Lower leg skin (tissue), 4 donors: ENCODE measurements around the gene GPATCH2L. TPM values are rescaled to one million over a fixed set of nuclear protein-coding genes. Genes with fewer than 3 reads are reported as not detected.

ENCODE experiments used
- DNase-seq, 2 donors: peaks; one replicate each; pipeline ENCODE4 v3.0.0-alpha.2; 2019; ENCODE audit warnings: low spot score in 2 of 2
- H3K4me3 ChIP-seq: fragments of 200-600 bp; sonication (generic); 2 replicates; pipeline ENCODE4 v1.5.1; 2017; ENCODE audit warnings: mild to moderate bottlenecking, low read depth; ENCODE audit not compliant: poor library complexity, severe bottlenecking
- POLR2A ChIP-seq, 2 donors: fragments of 450-650 bp; IDR thresholded peaks; one replicate each; pipeline ENCODE4 v1.6.1; 2016 to 2017; ENCODE audit warnings: antibody characterized with exemption in 2 of 2, mild to moderate bottlenecking in 1 of 2, moderate library complexity in 1 of 2
- WGBS, 2 donors: methylation state at CpG; one replicate each; pipeline ENCODE4 v1.1.5; 2018; 5-methylcytosine and 5-hydroxymethylcytosine counted together
- intact Hi-C: fragments of 100-400 bp; cut with DNase I; formaldehyde crosslinking; loops from one replicate; pipeline ENCODE4 v1.15.0; 2023; ENCODE audit warnings: low total_unique reads
- total RNA-seq, 4 donors: library from RNA; depleted of rRNA; stranded (reverse); fragments of >200 nt; gene quantifications; one replicate each; pipeline ENCODE4 v1.1.0, GENCODE V29; 2016
- TF ChIP-seq, protein P1 (sequence below), 3 donors: fragments of 450-650 bp; IDR thresholded peaks; one replicate each; pipeline ENCODE4 v1.5.1; 2016; ENCODE audit warnings: antibody characterized with exemption in 3 of 3, mild to moderate bottlenecking in 3 of 3, moderate library complexity in 2 of 3

GPATCH2L gene
- total RNA-seq, 4 donors from 2014 or later, result 27.7 to 62.1 (median 33.0) TPM

GRCh38 chr14:76113691-76114090, 38.0 kb upstream of the GPATCH2L start:
- TF ChIP-seq, protein P1, sequence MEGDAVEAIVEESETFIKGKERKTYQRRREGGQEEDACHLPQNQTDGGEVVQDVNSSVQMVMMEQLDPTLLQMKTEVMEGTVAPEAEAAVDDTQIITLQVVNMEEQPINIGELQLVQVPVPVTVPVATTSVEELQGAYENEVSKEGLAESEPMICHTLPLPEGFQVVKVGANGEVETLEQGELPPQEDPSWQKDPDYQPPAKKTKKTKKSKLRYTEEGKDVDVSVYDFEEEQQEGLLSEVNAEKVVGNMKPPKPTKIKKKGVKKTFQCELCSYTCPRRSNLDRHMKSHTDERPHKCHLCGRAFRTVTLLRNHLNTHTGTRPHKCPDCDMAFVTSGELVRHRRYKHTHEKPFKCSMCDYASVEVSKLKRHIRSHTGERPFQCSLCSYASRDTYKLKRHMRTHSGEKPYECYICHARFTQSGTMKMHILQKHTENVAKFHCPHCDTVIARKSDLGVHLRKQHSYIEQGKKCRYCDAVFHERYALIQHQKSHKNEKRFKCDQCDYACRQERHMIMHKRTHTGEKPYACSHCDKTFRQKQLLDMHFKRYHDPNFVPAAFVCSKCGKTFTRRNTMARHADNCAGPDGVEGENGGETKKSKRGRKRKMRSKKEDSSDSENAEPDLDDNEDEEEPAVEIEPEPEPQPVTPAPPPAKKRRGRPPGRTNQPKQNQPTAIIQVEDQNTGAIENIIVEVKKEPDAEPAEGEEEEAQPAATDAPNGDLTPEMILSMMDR (IDR thresholded peaks at IDR 0.05), result no peak
- no peak for TF ChIP-seq POLR2A (IDR thresholded peaks at IDR 0.05)
- no peak overlapping the region for H3K4me3 ChIP-seq
- intact Hi-C loops, result no loop called here
- DNase-seq, result no peak
- WGBS, 2 donors, result 61 to 62% methylated on average over 8 of the region's 8 CpGs

GRCh38 chr14:76115010-76115422, 36.7 kb upstream of the GPATCH2L start:
- WGBS, 2 donors, result 78 to 79% methylated on average over 2 of the region's 2 CpGs
- DNase-seq, result no peak
- no peak for TF ChIP-seq POLR2A (IDR thresholded peaks at IDR 0.05)
- TF ChIP-seq, protein P1 (IDR thresholded peaks at IDR 0.05), result no peak
- intact Hi-C loops, result no loop called here
- H3K4me3 ChIP-seq, result no peak overlapping the region

DNA sequence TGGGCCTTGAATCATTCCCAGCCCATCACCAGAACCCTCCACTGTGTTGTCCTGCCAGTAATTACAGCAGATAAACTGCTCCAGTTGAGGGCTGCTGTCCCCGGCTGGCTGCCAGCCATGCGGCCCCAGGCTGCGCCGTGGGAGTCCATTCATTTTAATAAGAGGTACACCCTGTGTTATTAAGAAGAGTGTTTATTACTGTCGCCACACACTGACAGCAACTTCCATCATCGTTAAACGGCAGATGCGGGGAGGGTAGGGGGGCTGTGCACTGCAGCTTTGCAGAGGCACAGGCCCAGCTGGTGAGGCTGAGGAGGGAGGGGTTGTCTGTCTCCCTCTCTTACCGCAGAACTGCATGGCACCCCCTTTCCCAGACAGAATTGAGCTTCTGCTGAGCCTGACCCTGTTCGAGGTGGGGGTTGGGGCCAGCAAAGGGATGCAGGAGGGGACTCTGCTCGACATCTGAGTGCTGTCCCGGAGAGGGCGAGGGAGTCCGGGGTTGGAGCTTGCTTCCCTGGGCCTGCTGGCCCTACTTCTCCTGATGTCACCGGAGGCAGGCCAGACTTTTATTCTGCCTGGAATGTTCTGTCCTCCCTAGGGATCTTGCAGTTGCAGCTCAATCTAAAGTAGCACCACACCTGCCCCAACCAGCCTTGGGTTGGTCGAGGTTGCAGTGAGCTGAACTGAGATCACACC, 33.8 kb upstream of the GPATCH2L start:
- no peak for DNase-seq
- intact Hi-C loops, result no loop called here
- TF ChIP-seq, protein P1 (IDR thresholded peaks at IDR 0.05), result no peak
- no peak for TF ChIP-seq POLR2A (IDR thresholded peaks at IDR 0.05)
- 39 to 46% methylated on average over 15 to 16 of the region's 16 CpGs for WGBS, 2 donors
- H3K4me3 ChIP-seq, result no peak overlapping the region

DNA sequence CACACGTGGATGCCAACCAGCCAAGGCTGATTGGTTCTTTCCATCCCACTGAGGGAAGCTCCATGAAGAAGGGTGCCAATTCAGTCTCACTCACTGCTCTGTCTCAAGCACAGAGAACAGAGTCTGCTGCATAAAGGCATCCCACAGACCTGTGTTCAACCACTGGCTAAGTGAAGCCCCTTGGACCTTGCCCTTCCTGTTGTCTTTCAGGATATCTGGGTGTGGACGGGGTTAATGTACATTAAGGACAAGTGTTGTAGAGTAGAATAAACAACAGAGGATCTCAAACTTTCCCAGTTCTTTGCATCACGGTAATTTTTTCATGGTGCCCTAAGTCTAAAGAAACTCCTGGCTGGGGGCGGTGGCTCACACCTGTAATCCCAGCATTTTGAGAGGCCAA, 33.1 kb upstream of the GPATCH2L start:
- WGBS, 2 donors, result 81 to 83% methylated on average over 4 of the region's 4 CpGs
- H3K4me3 ChIP-seq, result no peak overlapping the region
- intact Hi-C loops, result no loop called here
- no peak for TF ChIP-seq POLR2A (IDR thresholded peaks at IDR 0.05)
- TF ChIP-seq, protein P1 (IDR thresholded peaks at IDR 0.05), result no peak
- DNase-seq, result no peak

DNA sequence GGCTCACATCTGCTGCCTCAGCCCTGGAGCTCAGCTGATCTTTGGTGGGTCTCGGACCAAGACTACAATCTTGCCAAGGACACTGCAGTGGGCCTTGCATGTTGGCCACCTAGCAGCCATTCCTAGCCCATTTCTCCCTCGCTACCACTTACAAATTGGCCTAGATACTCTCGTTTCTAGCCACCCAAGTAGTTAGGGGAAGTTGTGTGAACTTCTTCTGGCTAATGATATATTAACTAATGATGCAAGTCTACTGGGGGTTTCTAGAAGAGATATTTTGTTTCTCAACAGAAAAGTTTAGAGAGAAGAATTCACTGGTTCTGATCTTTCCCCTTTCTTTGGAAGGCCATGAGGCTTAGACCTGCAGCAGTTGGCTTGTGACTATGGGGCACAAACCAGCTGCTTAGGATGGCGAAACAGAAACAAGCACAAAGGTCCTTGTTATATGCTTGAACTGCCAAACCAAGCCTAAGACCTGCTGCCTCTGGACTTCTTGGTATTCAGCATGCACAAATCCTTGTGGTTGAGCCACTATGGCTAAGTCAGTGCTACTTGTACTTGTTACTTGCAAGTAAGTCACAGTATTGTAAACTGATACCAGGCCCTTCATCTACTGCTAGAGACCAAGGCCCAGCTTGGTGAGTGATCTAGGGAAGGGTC, 30.5 kb upstream of the GPATCH2L start:
- 75 to 80% methylated on average over 4 of the region's 4 CpGs for WGBS, 2 donors
- TF ChIP-seq, protein P1 (IDR thresholded peaks at IDR 0.05), result no peak
- no peak for TF ChIP-seq POLR2A (IDR thresholded peaks at IDR 0.05)
- no peak for DNase-seq
- intact Hi-C loops, result no loop called here
- no peak overlapping the region for H3K4me3 ChIP-seq
